ENCODE data around the gene FBXO31.
"Not testable (repeated sequence)": the region's sequence is repeated elsewhere in the genome, so short reads cannot be mapped to it uniquely, and the experiment has no call there.

Gene FBXO31

DNA sequence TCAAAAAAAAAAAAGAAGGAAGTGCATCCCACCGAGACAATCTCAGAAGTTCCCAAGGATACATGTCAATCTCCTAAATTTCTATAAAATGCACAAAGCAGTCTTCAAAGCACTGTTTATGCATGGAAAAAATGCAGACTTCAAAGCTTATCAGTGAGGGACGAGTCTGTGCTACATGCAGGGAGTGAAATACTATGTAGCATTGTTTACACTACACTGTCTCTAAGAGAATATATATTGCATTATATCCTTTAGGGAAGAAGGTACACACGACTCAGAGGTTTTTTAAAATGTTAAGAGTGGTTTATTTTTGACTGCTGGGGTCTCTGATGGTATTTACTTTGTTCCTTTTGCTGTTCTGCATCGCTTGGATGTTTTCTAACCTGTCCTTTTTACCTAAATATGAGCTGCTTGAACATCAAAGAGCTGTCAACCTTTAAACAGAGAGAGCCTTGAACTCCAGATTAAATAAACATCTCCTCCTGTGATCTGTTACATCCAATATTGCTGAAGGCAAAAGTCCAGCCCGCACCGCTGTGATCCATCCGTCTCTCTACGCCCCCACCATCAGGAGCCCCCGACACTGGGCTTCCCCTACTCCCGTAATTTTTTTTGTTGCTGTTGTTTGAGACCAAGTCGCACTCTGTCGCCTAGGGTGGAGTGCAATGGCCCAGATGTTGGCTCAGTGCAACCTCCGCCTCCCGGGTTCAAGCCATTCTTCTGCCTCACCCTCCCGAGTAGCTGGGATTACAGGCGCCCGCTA is 1.4 kb downstream of the FBXO31 start:
- no peak for DNase-seq

DNA sequence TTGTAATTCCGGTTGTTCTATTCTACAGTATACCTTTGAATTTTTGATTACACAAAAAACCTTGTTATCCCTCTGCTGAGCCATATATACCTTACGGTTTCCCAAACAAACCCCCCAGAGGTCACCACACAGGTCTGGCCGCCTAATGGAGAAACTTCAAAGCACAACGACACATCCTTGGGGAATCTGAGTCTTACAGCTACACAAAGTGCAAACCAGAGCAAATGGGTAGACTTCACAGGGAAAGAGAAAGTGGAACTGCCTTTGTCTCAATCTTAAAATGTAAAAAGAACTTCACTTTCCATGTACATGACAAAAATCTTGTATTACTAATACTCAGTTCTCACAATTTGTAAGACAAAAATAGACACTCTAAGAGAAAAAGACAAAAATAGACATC is 2.7 kb downstream of the FBXO31 start:
- no peak for DNase-seq

DNA sequence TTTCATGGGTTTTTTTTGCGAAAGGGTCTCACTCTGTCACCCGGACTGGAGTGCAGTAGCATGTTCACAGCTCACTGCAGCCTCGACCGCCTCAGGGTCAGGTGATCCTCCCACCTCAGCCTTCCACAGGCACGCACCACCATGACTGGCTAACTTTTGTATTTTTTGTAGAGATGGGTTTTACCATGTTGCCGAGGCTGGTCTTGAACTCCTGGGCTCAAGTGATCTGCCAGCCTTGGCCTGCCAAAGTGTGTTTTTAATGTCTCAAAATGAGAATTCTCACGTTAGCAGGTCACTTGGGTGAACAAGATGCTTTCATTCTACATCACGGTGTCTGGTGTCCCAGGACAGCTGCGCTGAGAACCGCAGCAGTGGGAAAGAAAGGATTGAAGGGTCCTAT is 3.2 kb downstream of the FBXO31 start:
- DNase-seq: no peak

DNA sequence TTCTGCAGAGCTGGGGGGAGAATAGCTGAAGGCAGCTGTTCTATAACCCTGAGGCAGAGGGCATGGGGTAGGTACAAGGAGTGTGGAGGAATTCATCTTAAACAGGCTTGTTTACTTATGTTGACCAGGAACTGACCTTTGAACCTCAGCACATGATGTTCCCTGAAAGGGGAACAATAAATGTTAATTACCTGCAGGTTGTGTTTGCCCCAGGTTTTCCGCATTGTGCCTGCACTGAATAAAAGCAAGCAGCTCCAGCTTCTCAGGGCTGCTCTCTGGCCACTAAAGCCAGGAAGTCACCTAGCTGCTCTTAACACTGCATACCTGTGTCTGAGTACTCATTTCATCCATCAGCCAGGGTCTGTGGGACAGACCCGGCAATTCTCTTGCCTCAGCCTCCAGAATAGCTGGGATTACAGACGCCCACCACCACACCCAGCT is 4.2 kb downstream of the FBXO31 start:
- DNase-seq: not testable (repeated sequence)

DNA sequence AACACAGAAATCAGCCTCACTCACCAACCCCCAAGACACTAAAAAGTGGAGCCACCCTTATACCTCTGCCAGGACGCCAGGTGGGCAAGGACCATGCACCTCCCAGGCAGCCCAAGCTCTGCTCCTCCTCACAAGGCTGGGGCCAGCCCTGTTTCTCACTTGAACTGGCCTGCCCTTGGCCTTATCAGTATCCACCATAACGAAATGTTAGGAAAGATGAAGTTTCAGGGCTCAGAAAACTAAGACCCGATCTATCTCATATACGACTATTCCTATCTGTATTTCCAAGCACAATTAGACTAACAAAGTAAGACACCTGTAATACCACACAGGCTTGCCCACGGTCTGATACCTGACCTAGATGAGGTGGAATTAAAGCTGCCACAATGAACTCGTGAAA is 6.9 kb downstream of the FBXO31 start:
- no peak for DNase-seq

DNA sequence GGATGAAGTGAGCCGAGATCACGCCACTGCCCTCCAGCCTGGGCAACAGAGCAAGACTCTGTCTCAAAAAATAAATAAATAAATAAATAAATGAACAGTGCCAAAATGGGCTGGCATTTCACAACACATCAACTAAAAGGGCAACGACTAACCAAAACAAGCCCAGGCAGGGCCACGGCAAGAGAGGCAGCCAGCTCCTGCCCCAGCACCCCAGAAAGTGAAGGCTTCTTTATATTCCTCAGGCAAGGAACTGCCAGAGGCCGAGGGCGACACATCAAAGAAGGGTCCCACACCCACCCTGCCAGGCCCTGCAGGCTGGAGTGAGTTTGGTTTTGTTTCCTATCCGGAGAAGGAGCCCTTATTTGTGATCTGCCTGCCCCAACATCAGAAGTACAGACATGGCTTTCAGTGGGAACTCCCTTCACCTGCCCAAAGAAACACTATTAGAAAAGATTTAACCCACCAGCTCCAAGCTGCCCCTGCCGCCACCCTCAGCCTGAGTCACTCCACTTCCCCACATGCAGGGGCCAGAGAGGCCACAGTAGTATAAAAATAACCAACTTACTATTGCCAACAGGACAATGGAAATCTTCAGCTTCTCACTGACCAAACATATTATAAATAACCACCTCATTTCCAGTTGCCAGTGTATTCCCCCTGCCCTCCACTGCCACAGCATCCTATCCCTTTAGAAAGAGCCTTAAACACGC is 8.0 kb downstream of the FBXO31 start:
- DNase-seq: no peak

DNA sequence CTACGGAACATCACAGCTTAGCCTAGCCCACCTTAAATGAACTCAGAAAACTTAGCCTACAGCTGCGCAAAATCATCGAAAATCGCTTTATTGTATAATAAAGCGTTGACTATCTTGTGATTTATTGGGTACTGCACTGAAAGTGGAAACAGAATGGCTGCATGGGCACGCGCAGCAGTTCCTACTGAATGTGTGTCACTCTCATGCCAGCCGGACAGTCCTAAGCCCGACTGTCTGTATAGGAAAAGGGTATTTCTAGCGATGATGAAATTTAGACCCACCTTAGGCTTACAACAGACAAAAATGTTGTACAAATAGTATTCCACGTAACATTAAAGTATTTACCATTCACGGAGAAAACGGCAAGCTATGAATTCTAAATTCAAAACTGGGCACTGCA is 9.3 kb downstream of the FBXO31 start:
- DNase-seq: no peak

DNA sequence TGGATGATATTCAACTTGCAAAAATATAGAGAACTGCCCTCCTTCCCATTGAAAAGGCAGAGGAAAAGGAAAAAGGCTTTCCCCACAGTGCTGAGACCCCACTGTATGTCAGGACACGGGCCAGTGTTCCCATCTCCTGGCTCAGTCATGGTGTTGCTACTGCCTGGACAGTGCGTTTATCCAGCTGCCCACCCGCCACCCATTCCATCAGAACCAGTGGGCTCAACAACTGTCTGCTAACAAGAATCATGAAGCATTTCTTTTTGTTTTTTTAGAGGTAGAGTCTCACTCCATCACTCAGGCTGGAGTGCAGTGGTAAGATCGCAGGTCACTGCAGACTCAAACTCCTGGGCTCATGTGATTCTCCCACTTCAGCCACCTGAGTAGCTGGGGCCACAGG is 11.3 kb downstream of the FBXO31 start:
- DNase-seq: no peak

DNA sequence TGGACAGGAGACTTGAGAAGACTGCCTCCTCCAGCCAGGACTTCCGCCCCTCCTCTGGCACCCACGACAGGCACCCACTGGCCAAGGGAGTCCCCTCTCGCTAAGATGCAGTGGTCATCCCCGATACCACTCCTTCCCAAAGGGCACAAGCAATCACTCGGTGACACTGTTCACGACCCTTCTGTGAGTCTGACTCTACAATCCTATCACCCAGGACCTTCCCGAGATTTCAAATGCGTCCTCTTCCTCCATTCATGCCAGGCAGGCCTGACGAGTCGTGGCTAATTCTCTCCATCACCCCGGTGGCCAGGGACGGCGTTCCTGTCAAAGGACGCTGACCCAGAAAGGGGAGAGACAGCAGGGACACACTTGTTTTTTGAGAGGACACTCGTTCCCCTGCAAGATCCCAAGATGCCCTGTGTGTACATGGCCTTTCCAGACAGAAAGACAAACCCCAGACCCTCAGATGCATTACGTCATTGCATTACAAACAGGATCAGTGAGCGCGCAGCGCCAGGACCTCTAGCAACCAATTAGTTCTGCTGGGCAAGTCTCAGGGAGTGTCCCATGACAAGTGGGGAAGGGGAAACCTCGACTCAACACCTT is 12.2 kb downstream of the FBXO31 start:
- no peak for DNase-seq

DNA sequence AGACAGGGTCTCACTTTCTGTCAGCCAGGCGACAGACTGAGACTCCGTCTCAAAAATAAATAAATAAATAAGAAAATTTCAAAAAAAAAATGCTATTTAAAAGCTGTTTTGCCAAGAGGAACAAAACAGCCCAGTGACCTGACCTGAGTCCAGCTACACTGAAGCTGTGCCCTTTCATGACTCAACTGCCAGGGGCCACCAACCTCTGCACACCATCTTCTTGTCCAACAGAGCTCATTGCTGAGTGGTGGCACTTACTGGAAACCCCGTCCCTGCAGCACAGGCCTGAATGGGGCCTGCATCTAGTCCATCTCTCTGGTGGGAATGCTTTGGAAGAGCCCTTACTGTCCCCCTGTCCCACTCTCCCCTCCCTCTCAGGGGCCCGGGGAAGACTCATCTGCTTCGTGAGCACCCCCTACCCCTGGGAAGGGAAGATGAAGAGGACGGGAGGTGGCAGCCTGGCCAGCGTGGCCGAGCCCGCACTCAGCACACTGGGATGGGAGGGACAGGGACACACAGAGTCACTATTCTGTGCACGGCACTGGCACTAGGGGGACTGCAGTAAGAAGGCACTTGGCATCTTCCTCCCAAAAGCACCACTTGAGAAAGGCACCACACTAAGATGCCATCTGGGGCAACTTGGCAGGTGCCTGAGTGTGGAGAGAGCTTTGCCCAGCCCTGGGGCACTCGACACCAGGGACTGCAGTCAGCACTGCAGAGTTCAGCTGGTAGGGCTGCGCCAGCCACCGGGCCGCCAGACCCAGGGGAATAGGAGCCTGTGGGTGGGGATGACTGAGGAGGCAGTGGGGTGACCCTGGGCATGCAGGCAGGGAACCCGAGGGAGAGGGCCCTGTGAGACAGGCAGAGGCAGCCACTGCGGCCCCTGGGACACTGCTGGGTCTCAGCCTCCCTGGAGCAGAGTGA is 13.5 kb downstream of the FBXO31 start:
- DNase-seq: no peak

DNA sequence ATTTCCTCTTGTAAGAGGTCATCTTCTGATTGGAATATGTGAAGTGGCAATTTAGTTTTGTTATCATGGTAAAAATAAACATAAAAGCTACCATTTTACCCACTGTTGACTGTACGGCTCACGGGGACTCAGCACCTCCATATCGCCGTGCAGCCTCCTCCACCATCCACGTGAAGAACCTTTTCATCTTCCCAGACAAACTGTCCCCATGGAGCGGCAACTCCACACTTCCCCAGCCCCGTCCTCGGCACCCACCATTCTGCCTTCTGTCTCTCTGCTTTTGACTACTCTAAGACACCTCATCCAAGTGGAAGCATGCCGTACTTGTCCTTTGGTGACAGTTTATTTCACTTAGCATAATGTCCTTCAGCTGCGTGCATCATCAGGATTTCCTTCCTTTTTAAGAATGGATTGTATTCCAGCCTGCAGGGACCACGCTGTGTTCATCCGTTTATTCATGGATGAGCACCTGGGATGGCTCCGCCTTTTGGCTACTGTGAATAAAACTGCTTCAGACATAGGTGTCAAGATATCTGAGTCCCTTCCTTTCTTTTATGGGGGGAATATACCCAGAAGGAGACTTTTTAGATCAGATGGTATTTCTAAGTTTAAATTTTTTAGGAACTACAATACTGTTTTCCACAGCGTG is 14.3 kb downstream of the FBXO31 start:
- no peak for DNase-seq

DNA sequence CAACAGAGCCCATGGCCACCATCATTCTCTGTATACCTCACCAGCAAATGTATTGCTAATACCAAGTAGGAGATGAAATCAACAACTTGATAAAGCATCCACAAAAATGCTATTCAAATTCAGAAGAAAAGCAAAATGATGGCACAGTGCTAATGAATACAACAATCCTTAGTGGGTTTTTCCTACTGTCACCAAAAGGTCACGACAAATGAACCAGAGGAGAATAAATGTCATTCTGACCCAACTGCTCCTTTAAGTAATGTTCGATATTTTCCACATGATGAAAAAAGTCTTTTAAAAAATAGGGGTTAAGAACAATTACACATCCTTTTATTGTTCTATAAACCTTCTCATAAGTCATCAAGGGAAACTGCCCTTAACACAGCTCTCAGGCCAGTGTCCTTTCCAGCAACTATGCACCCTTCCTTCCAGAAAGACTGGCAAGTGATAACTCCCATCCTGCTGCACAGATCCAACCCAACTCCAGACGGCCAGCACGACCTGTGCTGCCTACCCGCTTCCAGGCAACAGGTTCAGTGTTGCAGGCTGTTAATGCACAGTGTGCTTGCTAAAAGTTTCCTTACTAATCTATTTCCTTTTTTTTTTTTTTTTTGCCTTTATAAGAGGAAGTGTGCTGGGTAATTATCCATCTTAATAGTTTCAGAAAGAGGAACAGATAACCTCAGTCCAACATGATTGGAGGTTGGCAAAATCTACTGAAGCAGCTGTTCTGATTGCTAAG is 15.4 kb downstream of the FBXO31 start:
- DNase-seq: no peak

DNA sequence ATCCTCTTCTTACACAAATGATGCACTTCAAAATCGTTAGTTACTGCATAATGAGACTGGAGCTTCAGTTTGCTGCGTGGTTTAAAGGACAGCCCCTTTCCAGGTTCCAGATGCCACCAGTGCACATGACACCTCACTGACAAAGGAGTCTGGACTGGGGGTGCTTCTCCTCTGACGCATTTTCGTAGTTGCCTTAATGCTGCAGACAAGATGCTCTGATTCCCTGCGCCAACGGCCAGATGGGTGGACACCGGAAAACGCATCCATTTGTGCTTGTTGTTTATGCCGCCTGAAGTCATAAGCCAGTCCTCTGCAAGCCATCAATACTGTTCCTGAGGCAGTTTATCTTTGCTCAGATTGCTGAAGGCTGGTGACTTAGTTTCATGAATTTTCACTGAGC is 16.0 kb downstream of the FBXO31 start:
- no peak for DNase-seq

DNA sequence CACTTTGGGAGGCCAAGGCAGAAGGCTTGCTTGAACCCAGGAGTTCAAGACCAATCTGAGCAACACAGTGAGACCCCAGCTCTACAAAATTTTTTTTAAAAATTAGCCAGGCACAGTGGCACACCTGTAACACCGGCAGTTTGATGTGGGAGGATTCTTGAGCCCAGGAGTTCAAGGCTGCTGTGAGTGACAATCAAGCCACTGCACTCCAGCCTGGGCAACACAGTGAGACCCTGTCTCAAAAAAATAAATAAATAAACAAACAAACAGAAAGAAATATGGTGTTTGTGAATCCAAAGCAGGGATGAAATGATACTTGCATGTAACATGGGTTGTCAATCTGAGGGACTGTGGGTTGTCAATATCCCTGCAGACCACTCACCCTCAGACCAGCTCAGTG is 16.6 kb downstream of the FBXO31 start:
- DNase-seq: no peak

DNA sequence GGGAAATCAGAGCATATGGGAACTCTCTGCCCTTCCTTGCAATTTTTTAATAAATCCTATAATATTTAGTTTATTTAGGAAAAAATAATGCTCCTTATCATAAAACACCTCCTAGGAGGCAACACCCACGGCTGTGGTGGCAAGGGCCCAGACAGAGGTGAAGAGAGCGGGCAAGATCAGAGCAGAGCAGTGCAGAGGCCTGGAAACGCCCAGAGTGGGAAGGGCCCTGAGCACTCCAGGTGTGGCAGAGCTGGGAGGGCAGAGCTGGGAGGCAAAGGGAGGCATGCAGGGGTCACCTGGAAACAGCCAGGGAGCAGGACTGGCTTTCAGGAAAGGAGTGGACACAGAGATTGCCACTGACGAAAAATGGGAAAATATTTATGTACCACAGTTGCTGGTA is 17.3 kb downstream of the FBXO31 start:
- no peak for DNase-seq

DNA sequence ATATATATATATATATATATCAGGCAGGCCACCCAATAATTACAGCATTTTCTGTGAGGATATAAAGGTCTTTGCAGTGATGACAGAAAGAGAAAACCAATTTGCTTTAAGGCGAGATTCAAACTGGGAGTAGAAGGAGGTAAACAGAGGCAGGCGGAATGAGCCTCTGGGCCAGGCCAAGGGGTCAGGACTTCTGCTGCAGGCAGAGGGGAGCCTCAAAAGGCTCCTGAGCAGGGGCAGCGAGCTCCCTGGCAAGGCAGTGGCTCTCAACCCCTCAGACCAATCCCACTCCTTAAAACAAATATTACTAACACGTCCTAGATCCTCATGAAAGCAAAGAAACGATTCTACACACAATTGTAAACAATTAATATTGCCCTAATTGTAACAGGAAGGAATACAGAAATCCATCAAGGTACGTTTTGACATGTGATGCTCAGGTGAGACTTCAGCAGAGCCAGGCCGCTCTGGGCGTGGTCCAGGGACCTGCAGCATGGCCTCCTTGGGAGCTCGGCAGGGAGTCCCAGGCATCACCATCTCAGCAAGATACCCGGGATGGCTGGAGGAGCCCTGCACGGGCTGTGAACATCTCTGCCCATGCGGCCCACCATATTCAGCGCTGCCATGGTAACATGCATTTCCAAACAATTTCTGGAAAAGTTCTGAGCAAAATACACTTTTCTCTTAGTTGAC is 18.4 kb downstream of the FBXO31 start:
- no peak for DNase-seq

DNA sequence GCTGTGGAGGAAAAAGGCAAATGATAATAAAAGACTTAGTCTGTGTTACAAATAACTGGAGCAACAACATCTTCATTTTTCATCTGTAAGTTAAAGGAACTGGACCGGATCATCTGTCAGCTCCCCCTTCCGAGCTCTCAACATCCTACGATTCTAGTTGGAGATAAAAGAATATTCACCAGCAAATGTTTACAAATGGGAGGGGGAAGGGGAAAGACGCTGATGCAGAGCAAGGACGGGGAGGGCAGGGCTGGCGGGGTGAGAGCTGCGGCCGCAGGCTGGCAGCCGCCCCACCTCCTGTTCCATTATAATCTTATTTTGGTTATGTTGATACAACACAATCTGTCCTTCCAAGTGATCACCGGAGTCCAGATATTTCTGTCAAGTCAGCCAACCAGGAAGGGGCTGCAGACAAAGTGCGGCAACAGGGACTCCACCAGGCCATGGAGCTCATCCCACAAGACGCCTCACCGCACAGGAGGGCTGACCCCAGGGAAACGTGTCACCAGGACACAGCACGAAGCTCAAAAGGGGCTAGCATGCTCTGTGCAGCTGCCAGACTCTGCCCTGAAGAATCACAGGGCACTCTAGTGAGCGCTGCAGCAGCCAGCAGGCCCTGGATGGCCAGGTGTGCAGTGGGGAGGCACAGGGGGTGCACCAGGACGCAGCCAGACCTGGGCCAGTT is 19.7 kb downstream of the FBXO31 start:
- DNase-seq: no peak

DNA sequence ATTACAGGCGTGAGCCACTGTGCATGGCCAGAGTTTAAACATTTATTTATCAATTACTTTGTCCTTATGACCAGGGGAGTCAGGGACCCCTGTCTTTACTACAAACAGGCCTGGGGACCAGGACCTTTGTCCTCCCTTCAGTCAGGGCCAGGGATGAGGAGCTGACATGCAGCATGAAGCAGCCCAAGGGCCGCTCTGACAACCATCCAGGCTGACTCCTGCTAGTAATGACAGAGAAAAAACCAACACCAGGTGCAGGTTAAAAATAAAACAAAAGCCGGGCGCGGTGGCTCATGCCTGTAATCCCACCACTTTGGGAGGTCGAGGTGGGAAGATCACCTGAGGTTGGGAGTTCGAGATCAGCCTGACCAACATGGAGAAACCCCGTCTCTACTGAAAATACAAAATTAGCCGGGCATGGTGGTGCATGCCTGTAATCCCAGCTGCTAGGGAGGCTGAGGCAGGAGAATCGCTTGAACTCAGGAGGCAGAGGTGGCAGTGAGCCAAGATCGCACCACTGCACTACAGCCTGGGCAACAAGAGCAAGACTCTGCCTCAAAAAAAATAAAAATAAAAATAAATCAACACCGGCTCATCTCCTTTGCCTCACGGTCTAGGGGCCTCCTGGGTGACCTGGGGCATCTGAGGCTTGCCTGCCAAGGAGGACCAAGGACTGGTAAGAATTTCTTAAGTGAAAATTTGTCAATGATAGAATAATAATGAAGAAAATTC is 20.6 kb downstream of the FBXO31 start:
- not testable (repeated sequence) for DNase-seq

DNA sequence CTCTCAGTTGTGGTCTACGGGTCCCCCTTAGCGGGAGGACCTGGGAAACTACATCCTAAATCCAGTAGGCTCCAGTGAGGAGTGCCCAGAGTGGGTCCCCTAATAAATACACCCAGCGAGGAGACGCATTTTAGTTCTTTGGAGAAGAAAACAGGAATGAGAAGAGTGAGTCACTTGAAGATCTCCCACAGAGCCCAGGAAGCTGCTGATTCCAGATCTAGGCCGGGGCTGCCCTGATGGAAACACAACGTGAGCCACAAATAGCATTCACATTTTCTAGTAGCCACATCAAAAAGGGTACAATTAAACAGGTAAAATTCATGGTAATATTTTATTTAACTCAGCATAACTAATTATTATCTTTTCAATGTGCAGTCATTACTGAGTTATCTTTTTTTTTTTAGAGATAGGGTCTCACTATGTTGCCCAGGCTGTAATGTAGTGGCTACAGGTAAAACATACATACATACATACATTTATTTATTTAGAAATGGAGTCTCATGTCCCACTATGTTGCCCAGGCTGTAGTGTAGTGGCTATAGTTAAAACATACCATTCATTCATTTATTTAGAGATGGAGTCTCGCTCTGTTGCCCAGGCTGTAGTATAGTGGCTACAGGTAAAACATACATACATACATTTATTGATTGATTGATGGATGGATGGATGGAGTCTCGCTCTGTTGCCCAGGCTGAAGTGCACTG is 21.5 kb downstream of the FBXO31 start:
- no peak for DNase-seq

Data from activated CD8-positive, alpha-beta memory T cell treated with anti-CD3 and anti-CD28 coated beads for 24 hours (primary cell).